CD4-positive, alpha-beta T cell treated with Interleukin-15 for 1 hour (primary cell): ENCODE measurements around the gene RNF40.

ENCODE experiments used
- DNase-seq: peaks from one replicate; pipeline ENCODE4 v3.0.0-alpha.2; 2020

Gene RNF40

DNA sequence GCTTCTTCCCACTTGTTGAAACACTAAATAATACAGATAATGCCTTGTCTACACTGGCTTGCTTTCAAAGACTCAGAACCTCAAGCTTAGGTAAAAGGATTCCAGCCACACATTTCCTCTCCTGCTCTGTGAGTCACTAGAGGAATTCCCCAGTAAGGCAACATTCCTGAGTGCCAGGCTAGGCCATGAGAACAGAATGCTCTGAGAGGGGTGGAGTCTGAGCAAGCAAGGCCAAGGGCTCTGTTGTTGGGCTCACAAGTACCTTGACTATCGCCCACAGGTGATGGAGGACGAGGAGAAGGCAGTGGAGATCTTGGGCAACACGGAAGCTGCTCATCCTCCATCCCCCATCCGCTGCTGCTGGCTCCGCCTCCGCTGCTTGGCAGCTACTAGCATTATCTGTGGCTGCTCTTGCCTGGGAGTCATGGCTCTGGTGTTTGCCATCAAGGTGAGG lies 20.6 kb upstream of the RNF40 start:
- DNase-seq: no peak

DNA sequence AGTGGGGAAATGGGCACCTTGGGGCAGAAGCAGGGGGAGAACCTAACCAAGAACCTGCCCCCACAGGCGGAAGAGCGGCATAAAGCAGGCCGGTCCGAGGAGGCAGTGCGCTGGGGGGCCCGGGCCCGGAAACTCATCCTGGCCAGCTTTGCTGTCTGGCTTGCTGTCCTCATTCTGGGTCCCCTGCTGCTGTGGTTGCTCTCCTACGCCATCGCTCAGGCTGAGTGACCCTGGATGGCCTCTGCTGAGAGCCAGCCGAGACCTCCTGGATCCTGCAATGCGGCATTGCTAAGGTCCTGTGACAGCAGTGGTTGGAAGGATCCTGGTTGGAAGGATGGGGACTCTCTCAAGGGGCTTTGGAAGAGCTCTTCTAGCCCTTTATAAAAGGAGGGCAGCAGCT lies 18.4 kb upstream of the RNF40 start:
- no peak for DNase-seq

GRCh38 chr16:30744183-30744582 lies 17.9 kb upstream of the RNF40 start:
- DNase-seq: no peak

DNA sequence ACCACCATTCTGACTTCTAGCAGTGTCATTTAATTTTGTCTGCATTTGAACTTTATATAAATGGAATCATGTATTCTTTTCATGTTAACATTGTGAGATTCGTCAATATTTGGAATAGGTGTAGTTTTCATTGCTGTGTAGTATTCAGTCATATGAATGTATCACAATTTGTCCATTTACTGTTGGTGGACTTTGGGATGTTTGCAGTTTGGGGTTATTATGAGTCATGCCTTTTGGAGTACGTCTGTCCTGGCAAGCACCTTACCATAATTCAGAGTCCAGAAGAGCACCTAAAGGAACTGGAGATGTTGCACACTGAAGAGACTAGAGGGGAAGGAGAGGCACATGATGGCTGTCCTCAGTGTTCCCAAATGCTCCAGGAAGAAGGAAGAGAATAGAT lies 17.0 kb upstream of the RNF40 start:
- DNase-seq: no peak

- DNase-seq: no peak
Observed at GRCh38 chr16:30746638-30747175, 15.4 kb upstream of the RNF40 start.

DNA sequence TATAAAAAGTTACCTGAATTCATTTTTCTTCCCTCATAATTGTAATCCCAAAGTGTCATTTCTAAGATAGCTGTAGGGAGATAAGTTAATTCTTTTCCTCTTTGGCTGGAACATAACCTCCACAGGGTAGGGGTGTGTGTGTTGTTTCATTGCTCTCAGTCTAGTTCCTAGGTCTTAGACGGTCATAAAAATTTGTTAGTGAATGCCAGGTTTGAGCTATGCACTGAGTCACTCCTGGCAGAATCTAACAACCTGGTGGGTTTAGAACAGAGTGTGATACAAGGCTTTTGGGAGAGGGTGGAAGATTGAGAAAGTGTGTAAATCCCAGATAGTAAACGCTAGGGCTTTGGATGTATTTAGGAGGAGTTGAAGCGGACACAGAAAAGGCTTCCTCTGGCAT lies 14.8 kb upstream of the RNF40 start:
- DNase-seq: no peak

- peak; percentile 97 for DNase-seq
Observed at GRCh38 chr16:30747799-30748633, 14.1 kb upstream of the RNF40 start, which contains the start of gene PHKG2. Gene PHKG2 (plus strand): TSS chr16:30748425. CDS start chr16:30748821, 396 bp downstream.

- no peak for DNase-seq
Observed at GRCh38 chr16:30748634-30749445, 13.3 kb upstream of the RNF40 start.

GRCh38 chr16:30750201-30750600 lies 11.9 kb upstream of the RNF40 start:
- DNase-seq: no peak

- no peak for DNase-seq
Observed at GRCh38 chr16:30750876-30751465, 11.2 kb upstream of the RNF40 start.

DNA sequence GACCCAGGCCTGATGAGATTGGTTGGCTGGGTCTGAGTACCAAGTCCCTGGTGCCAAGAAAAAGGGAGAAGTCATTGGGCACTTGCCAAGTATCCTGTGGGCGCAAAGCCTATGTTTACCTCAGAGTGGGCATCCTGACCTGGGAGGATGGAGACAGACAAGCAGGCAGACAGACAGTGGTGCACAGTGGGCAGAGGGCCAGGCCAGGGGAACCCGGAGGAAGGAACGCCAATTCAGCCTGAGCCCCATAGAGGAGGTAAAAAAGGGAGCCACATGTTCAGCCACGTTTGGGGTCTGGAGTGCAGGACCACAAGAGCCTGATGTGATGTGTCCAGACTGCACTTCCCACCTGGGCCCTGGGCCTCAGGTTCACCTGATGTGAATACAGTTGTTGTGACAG lies 8.5 kb upstream of the RNF40 start:
- no peak for DNase-seq

- no peak for DNase-seq
Observed at GRCh38 chr16:30755955-30756780, 6.0 kb upstream of the RNF40 start.

DNA sequence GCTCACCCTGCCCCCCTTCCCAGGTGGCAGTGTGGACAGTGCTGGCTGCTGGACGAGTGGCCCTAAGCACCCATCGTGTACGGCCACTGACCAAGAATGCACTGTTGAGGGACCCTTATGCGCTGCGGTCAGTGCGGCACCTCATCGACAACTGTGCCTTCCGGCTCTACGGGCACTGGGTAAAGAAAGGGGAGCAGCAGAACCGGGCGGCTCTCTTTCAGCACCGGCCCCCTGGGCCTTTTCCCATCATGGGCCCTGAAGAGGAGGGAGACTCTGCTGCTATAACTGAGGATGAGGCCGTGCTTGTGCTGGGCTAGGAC lies 5.4 kb upstream of the RNF40 start:
- DNase-seq: no peak

DNA sequence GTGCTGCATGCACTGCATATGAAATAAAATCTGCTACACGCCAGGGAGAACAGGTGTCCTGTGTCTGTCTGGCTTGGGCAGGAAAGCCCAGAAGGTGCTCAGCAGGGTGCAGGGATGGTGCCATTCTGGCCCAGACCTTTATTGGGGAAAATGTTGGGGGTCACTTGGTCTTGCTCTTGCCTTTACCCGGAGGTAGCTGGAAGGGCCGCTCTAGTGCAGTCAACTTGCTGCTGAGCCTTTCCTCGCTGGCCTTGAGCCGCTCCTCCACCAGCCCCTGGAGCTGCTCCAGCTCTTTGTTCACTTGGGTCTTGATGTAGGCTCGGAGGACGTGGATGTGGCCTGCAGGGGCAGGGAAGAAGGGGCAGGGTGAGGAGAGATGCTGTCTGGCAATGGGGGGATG lies 4.8 kb upstream of the RNF40 start:
- no peak for DNase-seq

GRCh38 chr16:30758988-30759491 lies 3.1 kb upstream of the RNF40 start:
- peak; percentile 33 for DNase-seq

- no peak for DNase-seq
Observed at GRCh38 chr16:30760001-30760559, 2.0 kb upstream of the RNF40 start.

- no peak for DNase-seq
Observed at GRCh38 chr16:30760577-30761426, 1.3 kb upstream of the RNF40 start.

GRCh38 chr16:30761427-30761927 lies 645 bp upstream of the RNF40 start:
- DNase-seq: peak; percentile 36

DNA sequence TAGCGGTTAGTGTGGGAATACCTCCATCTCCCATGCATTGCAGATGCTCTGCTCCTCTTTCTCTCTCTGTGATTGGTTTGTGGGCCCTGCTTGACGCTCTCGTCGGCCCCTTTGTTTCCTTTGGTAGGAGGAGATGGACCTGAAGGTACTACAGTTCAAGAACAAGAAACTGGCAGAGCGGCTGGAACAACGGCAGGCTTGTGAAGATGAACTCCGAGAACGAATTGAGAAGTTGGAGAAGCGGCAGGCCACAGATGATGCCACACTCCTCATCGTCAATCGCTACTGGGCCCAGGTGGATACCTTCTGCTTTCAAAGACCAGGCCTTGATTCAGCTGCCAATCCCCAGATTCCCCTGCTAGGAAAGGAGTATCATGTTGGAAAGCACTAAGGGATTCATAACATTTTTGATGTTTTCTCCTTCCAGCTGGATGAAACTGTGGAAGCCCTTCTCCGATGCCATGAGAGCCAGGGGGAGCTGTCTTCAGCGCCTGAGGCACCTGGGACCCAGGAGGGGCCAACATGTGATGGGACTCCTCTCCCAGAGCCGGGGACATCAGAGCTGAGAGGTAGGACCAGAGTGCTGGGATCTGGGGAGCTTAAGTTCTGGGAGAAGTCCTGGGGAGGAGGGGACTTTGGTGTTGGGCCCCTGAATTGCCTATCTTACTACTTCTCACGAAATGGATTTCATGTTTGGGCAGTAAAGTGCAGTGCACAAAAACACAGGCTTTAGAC lies 1.0 kb downstream of the RNF40 start:
- no peak for DNase-seq

GRCh38 chr16:30764086-30764485 lies 2.0 kb downstream of the RNF40 start:
- no peak for DNase-seq
